GM23338 (cell line): ENCODE results near the gene SCGN. TPM values are rescaled to one million over a fixed set of nuclear protein-coding genes. Genes with fewer than 3 reads are reported as not detected.

Experiments
- ATAC-seq: fragments of 200-7000 bp; cut with Tn5 transposase; 3 replicates; pipeline ENCODE4 v1.9.1; 2020
- DNase-seq: peaks from one replicate; pipeline ENCODE4 v3.0.0-alpha.2; 2015; ENCODE audit warnings: low spot score
- H2AFZ ChIP-seq: fragments of 200-600 bp; sonication (generic); 2 replicates; pipeline ENCODE4 v1.8.0; 2016; ENCODE audit warnings: antibody characterized with exemption, mild to moderate bottlenecking, moderate library complexity
- H3F3A ChIP-seq: fragments of 200-600 bp; sonication (generic); replicated peaks from 2 replicates; pipeline ENCODE4 v1.8.0; 2017; ENCODE audit warnings: antibody characterized with exemption, mixed run types, low read depth
- H3K27ac ChIP-seq: fragments of 200-600 bp; sonication (generic); 2 replicates; pipeline ENCODE4 v1.6.1; 2016; ENCODE audit warnings: low read depth
- H3K27me3 ChIP-seq: fragments of 200-600 bp; sonication (generic); 2 replicates; pipeline ENCODE4 v1.8.0; 2016; ENCODE audit warnings: mild to moderate bottlenecking, mixed run types, moderate library complexity; ENCODE audit not compliant: insufficient read depth
- H3K36me3 ChIP-seq: fragments of 200-600 bp; sonication (generic); 2 replicates; pipeline ENCODE4 v1.8.0; 2016; ENCODE audit warnings: mild to moderate bottlenecking; ENCODE audit not compliant: insufficient read depth
- H3K4me1 ChIP-seq: fragments of 200-600 bp; sonication (generic); 2 replicates; pipeline ENCODE4 v1.8.0; 2016; ENCODE audit warnings: mild to moderate bottlenecking, moderate library complexity; ENCODE audit not compliant: insufficient read depth
- H3K4me2 ChIP-seq: fragments of 200-600 bp; sonication (generic); 2 replicates; pipeline ENCODE4 v1.7.1; 2017; ENCODE audit warnings: mixed run types
- H3K4me3 ChIP-seq: fragments of 200-600 bp; sonication (generic); 2 replicates; pipeline ENCODE4 v1.6.1; 2016; ENCODE audit warnings: mixed run types
- H3K79me2 ChIP-seq: fragments of 200-600 bp; sonication (generic); replicated peaks from 2 replicates; pipeline ENCODE4 v1.8.0; 2017; ENCODE audit warnings: mild to moderate bottlenecking; ENCODE audit not compliant: insufficient read depth
- H3K9me2 ChIP-seq: fragments of 200-600 bp; sonication (generic); 2 replicates; pipeline ENCODE4 v1.8.0; 2017; ENCODE audit not compliant: insufficient read depth
- H4K20me1 ChIP-seq: fragments of 200-600 bp; sonication (generic); replicated peaks from 2 replicates; pipeline ENCODE4 v1.8.0; 2017; ENCODE audit warnings: mild to moderate bottlenecking; ENCODE audit not compliant: insufficient read depth
- H3K27ac Mint-ChIP-seq: 2 replicates; pipeline ENCODE4 v1.8.0; 2020; ENCODE audit warnings: inconsistent platforms, mild to moderate bottlenecking, moderate library complexity, mixed read lengths
- H3K27me3 Mint-ChIP-seq: 3 replicates; pipeline ENCODE4 v1.8.0; 2022; ENCODE audit warnings: low read depth, mild to moderate bottlenecking, moderate library complexity, mixed read lengths, inconsistent platforms; ENCODE audit not compliant: insufficient read depth, poor library complexity
- H3K36me3 Mint-ChIP-seq: 3 replicates; pipeline ENCODE4 v1.8.0; 2021; ENCODE audit warnings: low read depth, mild to moderate bottlenecking, inconsistent platforms, moderate library complexity, mixed read lengths
- H3K4me1 Mint-ChIP-seq: 3 replicates; pipeline ENCODE4 v1.8.0; 2020; ENCODE audit warnings: mild to moderate bottlenecking, inconsistent platforms, mixed read lengths
- H3K4me3 Mint-ChIP-seq: 3 replicates; pipeline ENCODE4 v1.8.0; 2021; ENCODE audit warnings: moderate library complexity, mild to moderate bottlenecking, inconsistent platforms, mixed read lengths
- H3K9me3 Mint-ChIP-seq: 3 replicates; pipeline ENCODE4 v1.8.0; 2020; ENCODE audit warnings: moderate library complexity, mild to moderate bottlenecking, inconsistent platforms, mixed read lengths
- CREB1 ChIP-seq: fragments of 250-450 bp; sonication (Bioruptor Pico); IDR thresholded peaks from 2 replicates; pipeline ENCODE4 v1.5.0; 2020; ENCODE audit warnings: low read depth, mild to moderate bottlenecking, moderate library complexity
- EZH2 ChIP-seq: fragments of 200-600 bp; sonication (generic); IDR thresholded peaks from one replicate; pipeline ENCODE4 v1.8.0; 2017; ENCODE audit warnings: antibody characterized with exemption, mild to moderate bottlenecking, low read depth; ENCODE audit not compliant: unreplicated experiment
- EZH2phosphoT487 ChIP-seq: fragments of 200-600 bp; sonication (generic); IDR thresholded peaks from one replicate; pipeline ENCODE4 v1.8.1; 2018; ENCODE audit warnings: antibody characterized with exemption; ENCODE audit not compliant: unreplicated experiment
- JUNB ChIP-seq: IDR thresholded peaks from one replicate; pipeline ENCODE4 v1.6.1; 2016; ENCODE audit warnings: antibody characterized with exemption; ENCODE audit not compliant: unreplicated experiment
- NANOG ChIP-seq: IDR thresholded peaks from 2 replicates; pipeline ENCODE4 v1.6.1; 2016; ENCODE audit warnings: antibody characterized with exemption, borderline replicate concordance
- REST ChIP-seq: IDR thresholded peaks from one replicate; pipeline ENCODE4 v1.6.1; 2018; ENCODE audit warnings: antibody characterized with exemption; ENCODE audit not compliant: unreplicated experiment
- STAT1 ChIP-seq: IDR thresholded peaks from one replicate; pipeline ENCODE4 v1.6.1; 2016; ENCODE audit warnings: antibody characterized with exemption; ENCODE audit not compliant: unreplicated experiment
- polyA plus RNA-seq: library from polyadenylated mRNA; unstranded; fragments of >200 nt; fragmentation: Nextera tagmentation; extraction: Ambion mirVana; gene quantifications from 2 replicates; pipeline ENCODE4 v1.2.1, GENCODE V29; 2016
- total RNA-seq: library from RNA; depleted of rRNA; stranded (reverse); fragments of >200 nt; shearing (Covaris generic); gene quantifications from 2 replicates; pipeline ENCODE4 v1.2.3, GENCODE V29; 2014
- TF ChIP-seq, protein P1 (sequence below): fragments of 250-450 bp; sonication (Bioruptor Pico); IDR thresholded peaks from 2 replicates; pipeline ENCODE4 v1.5.0; 2020; ENCODE audit warnings: mild to moderate bottlenecking, moderate library complexity

The SCGN gene
- total and polyA plus RNA-seq, 2 experiments from 2014 or later, result not detected

GRCh38 chr6:25685251-25685650 lies 33.2 kb downstream of the SCGN start:
- no peak overlapping the region for H2AFZ ChIP-seq
- Mint-ChIP-seq H3K27ac (no peak overlapping the region), H3K4me3 (no peak overlapping the region), H3K9me3 (no peaks in the 10 kb centered on the region), H3K36me3 (no peaks in the 10 kb centered on the region), H3K4me1 (no peaks in the 10 kb centered on the region), H3K27me3 (no peaks in the 10 kb centered on the region)
- no peak overlapping the region for H3K4me2 ChIP-seq
- H3F3A ChIP-seq, result no peaks in the 10 kb centered on the region
- no peaks in the 10 kb centered on the region for H3K79me2 ChIP-seq
- H3K27me3 ChIP-seq, result no peaks in the 10 kb centered on the region
- H3K4me3 ChIP-seq, result no peak overlapping the region
- H3K4me1 ChIP-seq, result no peaks in the 10 kb centered on the region
- ATAC-seq (no peak), DNase-seq (no peak)
- H3K27ac ChIP-seq, result no peak overlapping the region
- no peaks in the 10 kb centered on the region; the same call in 1 of the 2 replicates for H3K36me3 ChIP-seq
- no peaks in the 10 kb centered on the region for H4K20me1 ChIP-seq
- no peak for TF ChIP-seq REST
- no peak for TF ChIP-seq STAT1
- no peak for TF ChIP-seq EZH2phosphoT487
- H3K9me2 ChIP-seq, result no peaks in the 10 kb centered on the region

DNA sequence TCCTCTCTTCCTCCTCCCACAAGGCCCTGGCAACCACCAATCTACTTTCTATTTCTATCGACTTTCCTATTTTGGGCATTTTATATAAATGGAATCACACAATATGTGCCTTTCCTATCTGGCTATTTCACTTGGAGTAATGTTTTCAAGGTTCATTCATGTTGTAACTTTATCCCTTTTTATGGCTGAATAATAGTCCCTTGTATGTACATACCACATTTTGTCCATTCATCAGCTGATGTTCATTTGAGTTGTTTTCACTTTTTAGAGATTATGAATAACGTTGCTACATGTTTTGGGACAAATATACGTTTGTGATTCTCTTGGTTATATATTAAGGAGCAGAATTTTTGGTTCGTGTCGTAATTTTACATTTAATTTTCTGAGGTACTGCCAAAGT lies 33.9 kb downstream of the SCGN start:
- no peaks in the 10 kb centered on the region for H3K4me1 ChIP-seq
- no peak for ATAC-seq
- H3K27me3 ChIP-seq, result no peaks in the 10 kb centered on the region
- Mint-ChIP-seq H3K4me1 (no peaks in the 10 kb centered on the region), H3K27me3 (no peaks in the 10 kb centered on the region), H3K9me3 (no peaks in the 10 kb centered on the region), H3K4me3 (no peak overlapping the region), H3K27ac (no peak overlapping the region), H3K36me3 (no peaks in the 10 kb centered on the region)
- no peak overlapping the region for H3K27ac ChIP-seq
- no peak for DNase-seq
- H3K36me3 ChIP-seq, result no peaks in the 10 kb centered on the region; the same call in 1 of the 2 replicates
- H3K79me2 ChIP-seq, result no peaks in the 10 kb centered on the region
- H3F3A ChIP-seq, result no peaks in the 10 kb centered on the region
- no peaks in the 10 kb centered on the region for H4K20me1 ChIP-seq
- H3K9me2 ChIP-seq, result no peaks in the 10 kb centered on the region
- no peak overlapping the region for H3K4me3 ChIP-seq
- H3K4me2 ChIP-seq, result no peak overlapping the region
- no peak overlapping the region for H2AFZ ChIP-seq
- TF ChIP-seq REST, result no peak
- TF ChIP-seq NANOG, result no peak
- no peak for TF ChIP-seq JUNB
- no peak for TF ChIP-seq EZH2phosphoT487
- TF ChIP-seq, protein P1, sequence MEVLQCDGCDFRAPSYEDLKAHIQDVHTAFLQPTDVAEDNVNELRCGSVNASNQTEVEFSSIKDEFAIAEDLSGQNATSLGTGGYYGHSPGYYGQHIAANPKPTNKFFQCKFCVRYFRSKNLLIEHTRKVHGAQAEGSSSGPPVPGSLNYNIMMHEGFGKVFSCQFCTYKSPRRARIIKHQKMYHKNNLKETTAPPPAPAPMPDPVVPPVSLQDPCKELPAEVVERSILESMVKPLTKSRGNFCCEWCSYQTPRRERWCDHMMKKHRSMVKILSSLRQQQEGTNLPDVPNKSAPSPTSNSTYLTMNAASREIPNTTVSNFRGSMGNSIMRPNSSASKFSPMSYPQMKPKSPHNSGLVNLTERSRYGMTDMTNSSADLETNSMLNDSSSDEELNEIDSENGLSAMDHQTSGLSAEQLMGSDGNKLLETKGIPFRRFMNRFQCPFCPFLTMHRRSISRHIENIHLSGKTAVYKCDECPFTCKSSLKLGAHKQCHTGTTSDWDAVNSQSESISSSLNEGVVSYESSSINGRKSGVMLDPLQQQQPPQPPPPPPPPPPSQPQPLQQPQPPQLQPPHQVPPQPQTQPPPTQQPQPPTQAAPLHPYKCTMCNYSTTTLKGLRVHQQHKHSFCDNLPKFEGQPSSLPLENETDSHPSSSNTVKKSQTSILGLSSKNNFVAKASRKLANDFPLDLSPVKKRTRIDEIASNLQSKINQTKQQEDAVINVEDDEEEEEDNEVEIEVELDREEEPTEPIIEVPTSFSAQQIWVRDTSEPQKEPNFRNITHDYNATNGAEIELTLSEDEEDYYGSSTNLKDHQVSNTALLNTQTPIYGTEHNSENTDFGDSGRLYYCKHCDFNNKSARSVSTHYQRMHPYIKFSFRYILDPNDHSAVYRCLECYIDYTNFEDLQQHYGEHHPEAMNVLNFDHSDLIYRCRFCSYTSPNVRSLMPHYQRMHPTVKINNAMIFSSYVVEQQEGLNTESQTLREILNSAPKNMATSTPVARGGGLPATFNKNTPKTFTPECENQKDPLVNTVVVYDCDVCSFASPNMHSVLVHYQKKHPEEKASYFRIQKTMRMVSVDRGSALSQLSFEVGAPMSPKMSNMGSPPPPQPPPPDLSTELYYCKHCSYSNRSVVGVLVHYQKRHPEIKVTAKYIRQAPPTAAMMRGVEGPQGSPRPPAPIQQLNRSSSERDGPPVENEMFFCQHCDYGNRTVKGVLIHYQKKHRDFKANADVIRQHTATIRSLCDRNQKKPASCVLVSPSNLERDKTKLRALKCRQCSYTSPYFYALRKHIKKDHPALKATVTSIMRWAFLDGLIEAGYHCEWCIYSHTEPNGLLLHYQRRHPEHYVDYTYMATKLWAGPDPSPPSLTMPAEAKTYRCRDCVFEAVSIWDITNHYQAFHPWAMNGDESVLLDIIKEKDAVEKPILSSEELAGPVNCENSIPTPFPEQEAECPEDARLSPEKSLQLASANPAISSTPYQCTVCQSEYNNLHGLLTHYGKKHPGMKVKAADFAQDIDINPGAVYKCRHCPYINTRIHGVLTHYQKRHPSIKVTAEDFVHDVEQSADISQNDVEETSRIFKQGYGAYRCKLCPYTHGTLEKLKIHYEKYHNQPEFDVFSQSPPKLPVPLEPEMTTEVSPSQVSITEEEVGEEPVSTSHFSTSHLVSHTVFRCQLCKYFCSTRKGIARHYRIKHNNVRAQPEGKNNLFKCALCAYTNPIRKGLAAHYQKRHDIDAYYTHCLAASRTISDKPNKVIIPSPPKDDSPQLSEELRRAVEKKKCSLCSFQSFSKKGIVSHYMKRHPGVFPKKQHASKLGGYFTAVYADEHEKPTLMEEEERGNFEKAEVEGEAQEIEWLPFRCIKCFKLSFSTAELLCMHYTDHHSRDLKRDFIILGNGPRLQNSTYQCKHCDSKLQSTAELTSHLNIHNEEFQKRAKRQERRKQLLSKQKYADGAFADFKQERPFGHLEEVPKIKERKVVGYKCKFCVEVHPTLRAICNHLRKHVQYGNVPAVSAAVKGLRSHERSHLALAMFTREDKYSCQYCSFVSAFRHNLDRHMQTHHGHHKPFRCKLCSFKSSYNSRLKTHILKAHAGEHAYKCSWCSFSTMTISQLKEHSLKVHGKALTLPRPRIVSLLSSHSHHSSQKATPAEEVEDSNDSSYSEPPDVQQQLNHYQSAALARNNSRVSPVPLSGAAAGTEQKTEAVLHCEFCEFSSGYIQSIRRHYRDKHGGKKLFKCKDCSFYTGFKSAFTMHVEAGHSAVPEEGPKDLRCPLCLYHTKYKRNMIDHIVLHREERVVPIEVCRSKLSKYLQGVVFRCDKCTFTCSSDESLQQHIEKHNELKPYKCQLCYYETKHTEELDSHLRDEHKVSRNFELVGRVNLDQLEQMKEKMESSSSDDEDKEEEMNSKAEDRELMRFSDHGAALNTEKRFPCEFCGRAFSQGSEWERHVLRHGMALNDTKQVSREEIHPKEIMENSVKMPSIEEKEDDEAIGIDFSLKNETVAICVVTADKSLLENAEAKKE (CRISPR knock-in tag), result no peak
- no peak for TF ChIP-seq CREB1
- no peak for TF ChIP-seq EZH2
- no peak for TF ChIP-seq STAT1
